CD4-positive, alpha-beta T cell treated with Interleukin-17A for 4 hours (primary cell): Measurements from ENCODE around the gene SGCD.

ENCODE experiments used
- DNase-seq: peaks from one replicate; pipeline ENCODE4 v3.0.0-alpha.2; 2020; ENCODE audit warnings: mixed read lengths

Gene SGCD

GRCh38 chr5:156522651-156523529, 195.9 kb downstream of the SGCD start:
- DNase-seq = no peak

GRCh38 chr5:156523607-156524006, 196.6 kb downstream of the SGCD start:
- no peak for DNase-seq

GRCh38 chr5:156526081-156526925, 199.3 kb downstream of the SGCD start:
- DNase-seq = no peak

- DNase-seq = no peak
Observed at GRCh38 chr5:156527611-156528010, 200.6 kb downstream of the SGCD start.

GRCh38 chr5:156528673-156529072, 201.7 kb downstream of the SGCD start:
- no peak for DNase-seq

GRCh38 chr5:156529892-156530291, 202.9 kb downstream of the SGCD start:
- DNase-seq = no peak

- DNase-seq = no peak
Observed at GRCh38 chr5:156531199-156531598, 204.2 kb downstream of the SGCD start.

- no peak for DNase-seq
Observed at GRCh38 chr5:156532921-156533320, 206.0 kb downstream of the SGCD start.

GRCh38 chr5:156534085-156534484, 207.1 kb downstream of the SGCD start:
- no peak for DNase-seq

- DNase-seq = no peak
Observed at GRCh38 chr5:156534906-156535485, 208.0 kb downstream of the SGCD start.

GRCh38 chr5:156540491-156540890, 213.5 kb downstream of the SGCD start:
- no peak for DNase-seq

GRCh38 chr5:156541582-156541981, 214.6 kb downstream of the SGCD start:
- DNase-seq = no peak

GRCh38 chr5:156543348-156544145, 216.6 kb downstream of the SGCD start:
- DNase-seq = no peak

GRCh38 chr5:156552855-156553358, 225.9 kb downstream of the SGCD start:
- no peak for DNase-seq

GRCh38 chr5:156556666-156557406, 229.9 kb downstream of the SGCD start:
- no peak for DNase-seq

- DNase-seq = no peak
Observed at GRCh38 chr5:156560002-156560401, 233.0 kb downstream of the SGCD start.

- DNase-seq = no peak
Observed at GRCh38 chr5:156561651-156562050, 234.7 kb downstream of the SGCD start.

- no peak for DNase-seq
Observed at GRCh38 chr5:156570615-156571014, 243.7 kb downstream of the SGCD start.

- DNase-seq = no peak
Observed at GRCh38 chr5:156581725-156582124, 254.8 kb downstream of the SGCD start.

GRCh38 chr5:156582193-156582598, 255.2 kb downstream of the SGCD start:
- DNase-seq = no peak

- no peak for DNase-seq
Observed at GRCh38 chr5:156584871-156585270, 257.9 kb downstream of the SGCD start.

- no peak for DNase-seq
Observed at GRCh38 chr5:156585999-156586398, 259.0 kb downstream of the SGCD start.
